ENCODE measurements around the gene SGK2.
"Not testable (repeated sequence)": the region's sequence is repeated elsewhere in the genome, so short reads cannot be mapped to it uniquely, and the experiment has no call there.

Gene SGK2

GRCh38 chr20:43564993-43565757, 6.3 kb downstream of the SGK2 start:
- DNase-seq, result no peak

- no peak for DNase-seq
These were observed 6.9 kb downstream of the SGK2 start for GRCh38 chr20:43565758-43566104.

GRCh38 chr20:43567477-43567876, 8.7 kb downstream of the SGK2 start:
- DNase-seq, result no peak

- no peak for DNase-seq
These were observed 9.9 kb downstream of the SGK2 start for GRCh38 chr20:43568706-43569105.

GRCh38 chr20:43569282-43569681, 10.5 kb downstream of the SGK2 start:
- no peak for DNase-seq

GRCh38 chr20:43570496-43570895, 11.7 kb downstream of the SGK2 start:
- DNase-seq, result no peak

- no peak for DNase-seq
These were observed 12.5 kb downstream of the SGK2 start for GRCh38 chr20:43571310-43571709.

- no peak for DNase-seq
These were observed 12.9 kb downstream of the SGK2 start for GRCh38 chr20:43571771-43572170.

GRCh38 chr20:43572891-43573290, 14.1 kb downstream of the SGK2 start:
- no peak for DNase-seq

- no peak for DNase-seq
These were observed 17.3 kb downstream of the SGK2 start for GRCh38 chr20:43576108-43576507.

- no peak for DNase-seq
These were observed 21.3 kb downstream of the SGK2 start for GRCh38 chr20:43579861-43580793.

GRCh38 chr20:43583133-43583864, 24.5 kb downstream of the SGK2 start:
- DNase-seq, result no peak

GRCh38 chr20:43583982-43584432, 25.2 kb downstream of the SGK2 start:
- DNase-seq, result peak; percentile 96 to 97

- no peak for DNase-seq
These were observed 25.8 kb downstream of the SGK2 start for GRCh38 chr20:43584448-43585136.

- no peak for DNase-seq
These were observed 27.8 kb downstream of the SGK2 start for GRCh38 chr20:43586641-43587040.

- DNase-seq, result not testable (repeated sequence)
These were observed 29.7 kb downstream of the SGK2 start for GRCh38 chr20:43588526-43588925.

- DNase-seq, result no peak
These were observed 31.2 kb downstream of the SGK2 start for GRCh38 chr20:43590036-43590391.

- DNase-seq, result peak; percentile 91
These were observed 31.8 kb downstream of the SGK2 start, which contains the start of gene IFT52 for GRCh38 chr20:43590392-43591303. TSS of gene IFT52 (plus strand) at chr20:43590937. CDS start at chr20:43594699, 3,762 bp downstream.

GRCh38 chr20:43601960-43602359, 43.1 kb downstream of the SGK2 start:
- DNase-seq, result not testable (repeated sequence)

GRCh38 chr20:43603124-43603523, 44.3 kb downstream of the SGK2 start:
- no peak for DNase-seq

GRCh38 chr20:43605715-43606114, 46.9 kb downstream of the SGK2 start:
- DNase-seq, result no peak

All from AML-193 (cell line).